Endothelial cell of coronary artery (primary cell): ENCODE results near the gene ITGB7. TPM values are rescaled to one million over a fixed set of nuclear protein-coding genes. Genes with fewer than 3 reads are reported as not detected.

Experiments used
- total RNA-seq: library from RNA; depleted of rRNA; stranded (reverse); fragments of >200 nt; gene quantifications from 2 replicates; pipeline ENCODE4 v1.2.3, GENCODE V29; 2014

ITGB7 gene, protein sequence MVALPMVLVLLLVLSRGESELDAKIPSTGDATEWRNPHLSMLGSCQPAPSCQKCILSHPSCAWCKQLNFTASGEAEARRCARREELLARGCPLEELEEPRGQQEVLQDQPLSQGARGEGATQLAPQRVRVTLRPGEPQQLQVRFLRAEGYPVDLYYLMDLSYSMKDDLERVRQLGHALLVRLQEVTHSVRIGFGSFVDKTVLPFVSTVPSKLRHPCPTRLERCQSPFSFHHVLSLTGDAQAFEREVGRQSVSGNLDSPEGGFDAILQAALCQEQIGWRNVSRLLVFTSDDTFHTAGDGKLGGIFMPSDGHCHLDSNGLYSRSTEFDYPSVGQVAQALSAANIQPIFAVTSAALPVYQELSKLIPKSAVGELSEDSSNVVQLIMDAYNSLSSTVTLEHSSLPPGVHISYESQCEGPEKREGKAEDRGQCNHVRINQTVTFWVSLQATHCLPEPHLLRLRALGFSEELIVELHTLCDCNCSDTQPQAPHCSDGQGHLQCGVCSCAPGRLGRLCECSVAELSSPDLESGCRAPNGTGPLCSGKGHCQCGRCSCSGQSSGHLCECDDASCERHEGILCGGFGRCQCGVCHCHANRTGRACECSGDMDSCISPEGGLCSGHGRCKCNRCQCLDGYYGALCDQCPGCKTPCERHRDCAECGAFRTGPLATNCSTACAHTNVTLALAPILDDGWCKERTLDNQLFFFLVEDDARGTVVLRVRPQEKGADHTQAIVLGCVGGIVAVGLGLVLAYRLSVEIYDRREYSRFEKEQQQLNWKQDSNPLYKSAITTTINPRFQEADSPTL
- total RNA-seq, result 0.18 and 0.38 TPM in 2 replicates

DNA sequence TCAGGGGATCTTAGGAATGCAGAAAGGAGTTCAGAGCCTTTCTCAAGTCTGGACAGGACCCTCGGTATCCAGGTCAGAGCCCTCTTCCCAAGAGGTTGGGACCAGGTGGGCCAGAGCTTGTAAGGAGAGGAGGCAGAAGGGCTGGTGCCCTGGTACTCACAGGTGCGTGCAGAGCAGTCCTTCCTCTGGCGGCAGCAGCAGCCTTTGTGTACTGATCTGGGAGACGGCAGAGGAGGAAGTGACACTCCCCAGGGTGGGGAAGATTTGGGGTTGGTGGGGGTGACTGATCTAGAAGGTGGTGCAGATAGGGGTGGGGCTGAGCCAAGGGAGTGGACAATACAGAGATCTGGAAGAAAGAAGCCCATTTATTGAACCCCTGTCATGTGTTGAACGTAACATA, at the start of gene ITGB7:
ITGB7 (minus strand) TSS at position 210 of the 400 bp plus-strand sequence. CDS start 6,808 bp downstream, outside the sequence.

DNA sequence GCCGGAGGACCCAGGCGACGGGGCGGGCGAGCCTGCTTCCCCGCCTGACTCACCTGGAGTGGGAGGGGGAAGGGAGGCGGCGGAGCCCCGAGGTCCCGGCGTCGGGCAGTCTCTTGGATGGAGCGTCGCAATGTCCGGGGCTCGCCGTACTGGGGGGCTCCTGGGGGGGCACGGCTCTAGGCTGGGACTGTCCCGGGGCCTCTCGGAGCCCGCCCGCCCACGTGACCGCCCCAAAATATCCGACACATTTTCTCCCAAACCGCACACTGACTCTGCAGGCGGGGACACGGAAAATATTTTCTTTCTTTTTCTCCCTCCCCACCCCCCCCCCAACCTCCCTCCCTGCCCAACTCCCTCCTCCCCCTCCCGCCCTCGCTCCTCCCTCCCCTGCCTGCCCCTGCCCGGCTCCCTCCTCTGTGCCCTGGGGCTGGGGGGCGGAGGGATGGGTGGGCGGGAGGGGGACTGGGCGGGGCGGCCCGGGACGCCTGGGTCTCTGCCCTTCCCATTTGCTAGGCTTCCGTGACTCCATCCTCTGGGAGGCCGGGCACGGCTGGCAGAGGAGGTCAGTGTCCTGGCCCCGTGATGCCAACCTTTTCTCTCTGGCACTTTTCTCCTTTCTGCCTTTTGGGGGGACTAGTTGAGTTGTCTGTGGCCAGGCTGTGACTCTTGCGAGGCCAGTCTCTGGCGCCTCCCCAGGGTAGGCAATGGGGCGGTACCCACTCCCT, 25.0 kb upstream of the ITGB7 start, which contains the start of gene RARG:
RARG (minus strand) TSS at position 289 of the 725 bp plus-strand sequence. CDS start 4,664 bp downstream, outside the sequence.

DNA sequence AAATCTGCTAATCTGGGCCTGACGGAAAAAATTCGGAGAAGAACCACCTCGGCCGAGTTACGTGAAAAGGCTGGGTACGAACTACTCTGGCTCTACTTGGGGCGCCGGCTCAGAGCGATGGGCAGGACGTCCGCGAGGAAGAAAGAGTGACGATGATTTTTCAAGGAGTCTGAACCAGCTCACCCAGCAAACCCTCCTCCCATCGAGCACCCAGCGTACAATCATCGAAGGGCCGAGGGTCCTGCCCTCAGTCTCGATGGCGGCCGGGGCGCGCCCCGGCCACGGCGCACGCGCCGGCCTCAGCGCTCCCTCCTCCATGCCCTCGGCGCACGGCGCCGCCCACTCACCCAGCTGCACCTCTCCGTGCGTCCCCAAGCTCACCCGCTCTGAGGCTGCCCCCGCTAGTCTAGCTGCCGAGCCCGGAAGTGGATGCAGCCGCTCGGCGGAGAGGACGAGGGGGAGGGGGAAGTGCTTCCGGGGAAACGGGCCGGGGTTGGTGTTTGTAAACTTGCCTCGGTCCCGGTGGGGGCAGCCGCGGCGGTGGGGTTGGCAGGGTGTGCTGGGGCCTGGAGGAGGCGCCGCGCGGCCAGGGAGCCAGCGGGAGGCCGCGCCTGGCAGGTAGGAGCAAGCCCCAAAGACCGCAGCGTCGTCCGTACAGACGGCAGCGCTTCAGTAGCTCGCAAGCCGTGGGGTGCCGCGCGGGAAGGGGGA, 26.7 kb downstream of the ITGB7 start, which contains the start of the genes CSAD and ZNF740:
CSAD (minus strand) TSS at position 706 of the 711 bp plus-strand sequence. CDS start 7,455 bp downstream, outside the sequence.
ZNF740 (plus strand) TSS at position 503 of the 711 bp plus-strand sequence. CDS start 1,262 bp downstream, outside the sequence.

Other genes starting within 250 kb of the ITGB7 start
- 1,037 and 1,365 TPM in 2 replicates for gene EIF4B, start 200.8 kb downstream of the ITGB7 start, total RNA-seq
- gene TNS2, start 157.2 kb downstream of the ITGB7 start, total RNA-seq, result 19.8 and 33.7 TPM in 2 replicates
- 16.6 and 23.3 TPM in 2 replicates for gene SPRYD3, start 127.9 kb downstream of the ITGB7 start, total RNA-seq
- 16.0 and 109 TPM in 2 replicates for gene IGFBP6, start 109.6 kb downstream of the ITGB7 start, total RNA-seq
- gene SOAT2, start 103.8 kb downstream of the ITGB7 start, total RNA-seq, result not detected in 2 replicates
- gene ZNF740, start 26.5 kb downstream of the ITGB7 start, total RNA-seq, result 13.7 and 14.9 TPM in 2 replicates
- gene CSAD, start 26.3 kb downstream of the ITGB7 start, total RNA-seq, result 3.4 and 5.2 TPM in 2 replicates
- 4.0 and 8.5 TPM in 2 replicates for gene RARG, start 25.0 kb upstream of the ITGB7 start, total RNA-seq
- 3.6 and 5.9 TPM in 2 replicates for gene ESPL1, start 61.0 kb upstream of the ITGB7 start, total RNA-seq
- 563 and 625 TPM in 2 replicates for gene PFDN5, start 88.3 kb upstream of the ITGB7 start, total RNA-seq
- 40.4 and 45.9 TPM in 2 replicates for gene MYG1, start 92.4 kb upstream of the ITGB7 start, total RNA-seq
- 37.4 and 39.6 TPM in 2 replicates for gene AAAS, start 114.4 kb upstream of the ITGB7 start, total RNA-seq
- gene SP7, start 129.1 kb upstream of the ITGB7 start, total RNA-seq, result not detected in 2 replicates
- 21.2 and 28.2 TPM in 2 replicates for gene SP1, start 172.9 kb upstream of the ITGB7 start, total RNA-seq
- 0.09 TPM in 1 of 2 replicates, not detected in the other for gene AMHR2, start 216.6 kb upstream of the ITGB7 start, total RNA-seq
- 17.5 and 20.3 TPM in 2 replicates for gene PRR13, start 234.5 kb upstream of the ITGB7 start, total RNA-seq
- 268 and 352 TPM in 2 replicates for gene PCBP2, start 244.9 kb upstream of the ITGB7 start, total RNA-seq